Smooth muscle cell of the brain vasculature (primary cell): Measurements from ENCODE around the gene PRKCH.
"Not testable (repeated sequence)": the region's sequence is repeated elsewhere in the genome, so short reads cannot be mapped to it uniquely, and the experiment has no call there.

ENCODE experiments used
- DNase-seq: peaks from one replicate; pipeline ENCODE4 v3.0.0-alpha.2; 2012; ENCODE audit warnings: low read depth, low spot score

The PRKCH gene

GRCh38 chr14:61526405-61527312, 205.3 kb downstream of the PRKCH start:
- no peak for DNase-seq

- peak; percentile 35 for DNase-seq
These were observed 206.1 kb downstream of the PRKCH start for GRCh38 chr14:61527325-61528100.

- DNase-seq: no peak
These were observed 207.2 kb downstream of the PRKCH start for GRCh38 chr14:61528591-61529021.

- DNase-seq: not testable (repeated sequence)
These were observed 208.0 kb downstream of the PRKCH start for GRCh38 chr14:61529360-61529759.

GRCh38 chr14:61530296-61530695, 208.9 kb downstream of the PRKCH start:
- DNase-seq: no peak

- no peak for DNase-seq
These were observed 209.5 kb downstream of the PRKCH start for GRCh38 chr14:61530896-61531295.

GRCh38 chr14:61531465-61532122, 210.2 kb downstream of the PRKCH start:
- DNase-seq: no peak

GRCh38 chr14:61532123-61532505, 210.7 kb downstream of the PRKCH start:
- DNase-seq: no peak

- no peak for DNase-seq
These were observed 211.4 kb downstream of the PRKCH start for GRCh38 chr14:61532763-61533162.

- no peak for DNase-seq
These were observed 212.3 kb downstream of the PRKCH start for GRCh38 chr14:61533513-61534255.

GRCh38 chr14:61535032-61535431, 213.7 kb downstream of the PRKCH start:
- DNase-seq: no peak

GRCh38 chr14:61535458-61535857, 214.1 kb downstream of the PRKCH start:
- no peak for DNase-seq

GRCh38 chr14:61536661-61537562, 215.5 kb downstream of the PRKCH start:
- no peak for DNase-seq

- no peak for DNase-seq
These were observed 216.4 kb downstream of the PRKCH start for GRCh38 chr14:61537563-61538463.

- no peak for DNase-seq
These were observed 217.2 kb downstream of the PRKCH start for GRCh38 chr14:61538464-61539022.

- no peak for DNase-seq
These were observed 218.3 kb downstream of the PRKCH start for GRCh38 chr14:61539631-61540030.

GRCh38 chr14:61540931-61541330, 219.6 kb downstream of the PRKCH start:
- DNase-seq: no peak

GRCh38 chr14:61542848-61543790, 221.7 kb downstream of the PRKCH start:
- DNase-seq: no peak
